CD4-positive, alpha-beta T cell treated with Interleukin-2 at 100 ng/mL for 4 hours (primary cell): ENCODE measurements around the gene ENTPD2.
"Not testable (repeated sequence)": the region's sequence is repeated elsewhere in the genome, so short reads cannot be mapped to it uniquely, and the experiment has no call there.

Source experiments
- DNase-seq: peaks from one replicate; pipeline ENCODE4 v3.0.0-alpha.2; 2020; ENCODE audit warnings: low spot score

The ENTPD2 gene

GRCh38 chr9:137045294-137046087 is 8.4 kb downstream of the ENTPD2 start:
- no peak for DNase-seq

DNA sequence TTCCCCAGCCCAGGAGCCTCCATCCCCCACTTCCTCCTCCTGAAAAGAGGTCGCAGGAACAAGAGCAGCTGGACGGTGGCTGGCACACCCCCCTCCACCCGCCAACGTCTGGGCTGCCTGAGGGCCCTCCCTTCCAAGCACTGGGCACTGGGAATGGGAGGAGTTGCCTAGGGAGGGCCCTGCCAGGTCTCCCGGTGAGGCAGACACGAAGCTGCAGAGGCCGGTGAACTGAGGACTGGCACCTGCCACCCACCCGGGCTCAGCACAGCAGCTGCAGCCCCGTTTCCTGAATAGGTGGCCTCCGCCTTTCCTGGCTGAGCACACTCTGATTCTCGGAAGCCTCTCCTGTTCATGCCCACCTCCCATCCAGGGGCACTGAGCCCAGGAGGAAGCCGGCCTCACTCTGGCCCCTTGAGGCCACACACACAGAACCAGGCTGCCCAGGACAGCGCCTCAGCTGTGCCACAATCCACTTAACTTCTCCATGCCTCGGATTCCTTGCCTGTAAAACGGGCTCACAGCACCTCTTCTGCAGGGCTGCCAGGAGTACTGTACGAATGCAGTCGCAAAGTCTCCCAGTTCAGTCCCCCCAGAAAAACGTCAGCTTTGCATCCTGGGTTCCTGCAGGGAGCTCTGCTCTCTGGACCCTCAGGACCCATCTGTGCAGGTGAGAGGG is 9.2 kb downstream of the ENTPD2 start:
- DNase-seq: no peak

- no peak for DNase-seq
These were observed 9.8 kb downstream of the ENTPD2 start for GRCh38 chr9:137044037-137044436.

DNA sequence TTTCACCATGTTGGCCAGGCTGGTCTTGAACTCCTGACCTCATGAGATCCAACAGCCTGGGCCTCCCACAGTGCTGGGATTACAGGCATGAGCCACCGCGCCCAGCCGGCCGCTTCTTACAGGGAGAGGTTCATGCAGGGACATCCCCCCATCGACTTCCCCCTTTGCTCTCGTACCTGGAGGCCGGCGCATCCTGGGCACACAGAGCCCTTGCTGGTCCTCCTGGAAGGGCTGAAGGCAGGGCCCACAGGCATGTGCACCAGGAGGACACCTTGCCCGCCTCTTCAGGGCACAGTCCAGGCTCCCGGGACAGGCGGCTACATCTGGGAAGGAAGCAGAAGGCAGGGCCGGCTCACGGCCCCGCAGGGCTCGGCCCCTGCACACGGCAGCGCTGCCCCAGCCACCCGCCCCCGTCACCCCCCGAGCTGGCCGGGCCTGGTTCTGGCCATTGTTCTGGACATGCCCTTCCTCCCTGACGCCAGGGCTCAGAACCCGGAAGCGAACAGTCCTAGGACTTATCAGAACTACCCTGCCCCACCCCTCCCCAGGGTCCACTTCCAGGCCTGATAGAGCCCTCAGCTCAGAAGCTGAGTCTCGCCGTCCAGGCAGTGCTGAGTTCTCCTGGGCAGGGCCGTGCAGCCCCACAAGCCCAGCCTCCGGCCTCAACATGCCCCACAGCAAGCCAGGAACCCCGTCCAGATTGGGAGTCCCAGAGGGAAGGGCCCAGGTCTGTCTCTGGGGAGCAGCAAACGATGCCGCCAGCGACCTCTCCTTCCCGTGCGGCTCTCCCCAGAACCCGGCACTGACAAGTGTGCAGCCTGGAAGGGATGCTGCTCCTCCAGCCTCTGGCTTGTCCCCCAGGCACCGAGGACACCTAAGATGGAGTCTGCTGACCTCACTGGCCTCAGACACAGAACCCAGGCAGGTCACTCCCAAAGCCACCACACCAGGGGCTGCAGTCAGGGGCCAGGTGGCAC is 10.8 kb downstream of the ENTPD2 start:
- DNase-seq: no peak

DNA sequence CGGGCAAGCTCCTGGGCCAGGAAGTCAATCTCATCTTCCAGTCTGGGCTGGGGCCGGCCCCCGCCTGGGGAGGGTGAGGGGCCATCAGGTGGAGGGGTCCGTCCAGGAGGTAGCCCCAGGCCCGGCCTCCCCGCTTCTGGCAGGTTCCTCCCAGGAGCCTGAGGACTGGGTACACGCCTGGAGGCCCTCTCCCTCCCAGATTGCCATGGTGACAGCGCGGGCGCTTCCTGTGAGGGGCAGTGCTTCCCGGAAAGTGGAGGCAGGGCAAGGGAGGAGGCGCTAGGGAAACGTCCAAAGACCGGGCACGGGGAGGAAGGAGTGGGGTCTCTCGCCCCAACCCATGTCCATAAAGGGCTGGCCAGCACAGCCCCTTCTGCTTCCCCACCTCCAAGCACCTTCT is 12.7 kb downstream of the ENTPD2 start:
- no peak for DNase-seq

GRCh38 chr9:137040568-137040967 is 13.3 kb downstream of the ENTPD2 start:
- no peak for DNase-seq

DNA sequence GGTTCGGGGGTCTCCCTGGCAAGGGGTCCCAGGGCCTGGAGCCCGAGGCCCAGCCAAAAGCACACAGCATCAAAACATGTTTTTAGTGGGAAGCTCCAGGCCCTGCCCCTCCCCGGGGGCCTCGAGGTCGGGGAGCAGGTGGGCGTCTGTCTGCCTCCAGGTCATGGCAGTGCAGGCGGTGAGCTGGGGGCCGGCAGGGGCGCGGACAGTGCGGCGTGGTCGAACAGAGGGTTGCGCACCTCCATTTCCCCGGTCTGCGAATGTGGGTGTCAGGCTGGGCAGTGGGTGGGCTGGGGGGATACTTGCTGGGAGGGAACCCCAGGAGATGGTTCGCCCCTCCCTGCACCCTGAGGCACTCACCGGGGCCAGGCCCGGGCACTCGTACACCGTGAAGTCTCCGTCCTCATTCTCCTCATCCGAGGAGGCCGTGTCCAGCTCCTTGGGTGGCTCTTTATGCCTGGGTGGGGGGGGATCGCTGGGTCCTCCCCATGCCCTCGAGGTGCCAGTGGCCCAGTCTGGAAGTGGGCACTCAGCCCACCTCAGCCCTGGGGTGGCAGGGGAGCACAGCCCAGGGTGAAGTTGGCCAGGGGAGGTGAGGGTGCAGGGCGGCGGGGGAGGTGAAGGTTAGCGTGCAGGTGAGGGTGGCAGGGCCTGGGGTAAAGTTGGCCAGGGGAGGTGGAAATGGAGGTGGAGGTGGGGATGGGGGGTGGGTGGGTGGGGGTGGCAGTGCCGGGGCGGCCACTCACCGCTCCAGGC is 14.1 kb downstream of the ENTPD2 start:
- no peak for DNase-seq

DNA sequence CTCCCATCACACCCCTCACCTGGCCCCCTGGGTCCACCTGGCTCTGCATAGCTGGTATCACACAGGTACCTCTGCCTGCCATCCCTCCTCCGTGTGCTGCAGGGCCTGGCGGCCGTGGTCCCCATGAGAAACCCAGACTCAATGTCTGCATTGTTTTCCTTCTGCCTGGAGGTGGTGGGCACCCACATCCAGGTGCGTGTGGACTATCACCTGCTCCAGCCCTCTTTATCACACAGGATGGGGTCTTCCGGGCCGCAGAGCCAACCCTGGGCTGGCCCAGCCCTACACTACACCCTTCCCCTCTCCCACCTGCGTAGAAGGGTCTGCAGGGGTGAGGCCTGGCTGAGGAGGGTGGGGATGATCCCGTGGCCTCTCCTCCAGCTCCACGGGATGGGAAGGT is 14.9 kb downstream of the ENTPD2 start:
- no peak for DNase-seq

- no peak for DNase-seq
These were observed 16.4 kb downstream of the ENTPD2 start for GRCh38 chr9:137037483-137037882.

GRCh38 chr9:137037035-137037434 is 16.8 kb downstream of the ENTPD2 start:
- no peak for DNase-seq

- DNase-seq: no peak
These were observed 17.9 kb downstream of the ENTPD2 start for GRCh38 chr9:137035937-137036336.

DNA sequence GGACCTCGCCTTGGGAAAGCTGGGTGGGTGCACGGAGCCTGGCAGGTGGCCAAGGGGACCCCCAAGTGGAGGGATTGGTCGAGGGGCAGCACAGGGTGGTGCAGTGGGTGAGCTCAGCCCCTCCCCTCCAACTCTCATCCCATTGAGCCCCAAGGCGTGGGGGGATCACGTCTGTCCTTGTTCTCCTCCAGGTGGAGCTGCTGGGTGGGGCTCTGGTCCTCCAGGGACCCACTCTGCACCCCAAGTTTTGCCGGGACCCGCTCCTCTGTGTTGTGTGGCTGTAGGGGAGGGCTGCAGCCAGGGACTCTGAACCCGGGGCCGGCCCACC is 18.4 kb downstream of the ENTPD2 start:
- DNase-seq: no peak

GRCh38 chr9:137034709-137035506 is 19.0 kb downstream of the ENTPD2 start:
- peak; percentile 89 for DNase-seq

- no peak for DNase-seq
These were observed 19.7 kb downstream of the ENTPD2 start for GRCh38 chr9:137034039-137034708.

- not testable (repeated sequence) for DNase-seq
These were observed 20.4 kb downstream of the ENTPD2 start for GRCh38 chr9:137033481-137033880.

- no peak for DNase-seq
These were observed 21.0 kb downstream of the ENTPD2 start for GRCh38 chr9:137032858-137033257.

DNA sequence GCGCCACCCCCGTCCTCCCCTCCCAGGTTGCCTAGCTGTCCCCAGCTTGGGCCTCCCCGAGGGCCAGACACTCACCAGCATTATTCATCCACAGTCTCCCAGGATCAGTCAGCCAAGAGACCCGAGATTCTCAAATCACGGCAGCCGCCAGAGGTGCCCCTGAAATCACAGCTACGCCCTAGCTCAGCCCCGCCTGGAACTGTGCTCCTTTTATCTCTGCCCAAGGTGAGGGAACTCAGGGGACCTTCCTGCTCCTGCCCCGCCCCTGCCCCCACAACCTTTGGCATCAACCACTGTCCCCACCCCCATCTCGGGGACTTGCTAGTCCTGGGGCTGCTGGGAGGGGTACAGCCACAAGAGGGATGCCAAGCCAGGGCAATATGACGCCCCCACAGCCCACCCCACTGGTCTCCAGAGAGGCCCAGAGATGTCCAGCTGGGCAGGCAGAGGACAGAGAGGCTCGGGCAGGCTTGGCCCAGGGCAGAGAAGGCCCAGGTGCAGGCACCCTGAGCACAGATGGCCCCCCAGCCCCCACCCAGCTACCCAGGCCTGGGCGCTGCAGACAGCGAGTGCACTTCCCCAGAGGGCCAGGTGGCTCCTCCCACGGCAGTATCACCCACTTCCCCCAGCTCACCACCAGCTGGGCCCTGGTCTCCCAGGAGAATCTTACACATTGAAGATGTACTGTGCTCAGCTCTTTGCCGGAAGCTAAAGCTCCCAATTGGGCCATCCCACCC is 21.8 kb downstream of the ENTPD2 start, which contains the start of gene FUT7:
Gene FUT7 (minus strand): TSS at position 185 of the 737 bp plus-strand sequence. CDS start 97 bp downstream, at position 88.
- peak; percentile 33 for DNase-seq

DNA sequence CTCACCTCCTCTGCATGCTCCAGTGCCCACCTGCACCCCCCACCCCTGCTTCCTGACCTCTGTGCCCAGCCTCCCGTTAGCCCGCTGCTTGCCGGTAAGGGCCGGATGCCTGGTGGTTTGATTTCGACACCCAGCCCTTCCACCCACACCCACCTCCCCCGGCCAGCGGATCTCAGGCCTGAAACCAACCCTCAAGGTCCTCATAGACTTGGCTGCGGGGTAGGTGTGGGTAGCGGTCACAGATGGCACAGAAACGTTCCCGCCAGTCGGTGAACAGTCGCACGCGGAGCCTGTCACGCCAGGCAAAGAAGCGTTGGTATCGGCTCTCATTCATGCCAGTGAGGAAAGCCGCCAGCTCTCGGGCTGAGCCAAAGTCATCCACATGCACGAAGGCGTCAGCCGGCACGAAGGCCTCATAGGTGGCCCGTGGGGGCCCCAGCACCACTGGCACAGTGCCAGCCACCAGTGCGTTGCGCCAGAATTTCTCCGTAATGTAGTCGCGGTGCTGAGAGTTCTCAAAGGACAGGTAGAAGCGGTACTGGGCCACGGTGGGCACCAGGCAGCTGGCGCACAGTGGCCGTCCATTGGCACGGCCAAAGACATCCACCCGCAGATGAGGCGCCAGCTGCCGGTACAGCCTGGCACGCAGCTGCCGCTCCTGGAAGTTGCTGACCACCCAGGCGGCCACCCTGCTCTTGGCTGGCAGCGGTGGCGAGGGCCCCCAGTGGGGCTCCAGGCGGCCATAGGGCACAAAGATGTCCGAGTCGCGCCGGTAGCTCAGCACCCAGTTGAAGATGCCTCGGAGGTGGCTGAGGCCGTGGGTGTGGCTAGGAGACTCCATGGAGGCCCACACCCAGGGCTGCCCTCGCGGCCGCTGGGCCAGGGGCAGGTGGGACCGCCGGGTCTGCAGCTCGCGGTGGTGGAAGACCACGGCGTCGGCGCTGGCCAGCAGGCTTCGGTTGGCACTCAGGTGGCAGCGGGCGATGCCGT is 23.0 kb downstream of the ENTPD2 start:
- DNase-seq: peak; percentile 37
